GM12878 (cell line): Measurements from ENCODE around the gene HDAC5. TPM values are rescaled to one million over a fixed set of nuclear protein-coding genes. Genes with fewer than 3 reads are reported as not detected.
A peak's percentile ranks its signal among the peaks of the same experiment; 100 is the strongest.

Experiments used
- ATAC-seq: fragments of 200-7000 bp; cut with Tn5 transposase; 3 replicates; pipeline ENCODE4 v1.9.1; 2020; ENCODE audit warnings: mild to moderate bottlenecking, moderate library complexity
- BruUV-seq: library from RNA; stranded (reverse); fragments of 400-500 nt; replicated peaks from 2 replicates; lab custom pipeline; 2021; lab: Mats Ljungman, UMichigan
- CTCF ChIA-PET: fragments of 300-600 bp; sonication (Branson Sonifier 250); formaldehyde crosslinking; extraction: SDS; loops from one replicate; lab custom pipeline; 2021; ENCODE audit warnings: inconsistent platforms; lab: Yijun Ruan, JAX
- POLR2A ChIA-PET: fragments of 350-600 bp; formaldehyde crosslinking; extraction: SDS; loops from one replicate; lab custom pipeline; 2021; ENCODE audit warnings: inconsistent platforms; lab: Charles Lee
- RAD21 ChIA-PET: fragments of 300-600 bp; sonication (Branson Sonifier 250); formaldehyde crosslinking; loops from one replicate; lab custom pipeline; 2023; ENCODE audit warnings: antibody characterized with exemption; ENCODE audit not compliant: unreplicated experiment; lab: Charles Lee
- SMC1A ChIA-PET: fragments of 300-600 bp; sonication (Branson Sonifier 250); formaldehyde crosslinking; loops from one replicate; lab custom pipeline; 2023; ENCODE audit not compliant: unreplicated experiment, uncharacterized antibody; lab: Charles Lee
- DNase-seq: peaks from one replicate; pipeline ENCODE4 v3.0.0-alpha.2; 2011; ENCODE audit warnings: low read depth, low spot score
- FAIRE-seq: peaks from 3 replicates; lab custom pipeline; 2011; peaks lifted over from hg19 to GRCh38; lab: Jason Lieb, UNC
- H2AFZ ChIP-seq: 2 replicates; pipeline ENCODE4 v1.6.0; 2011; ENCODE audit warnings: low read depth, low read length, control low read depth; ENCODE audit not compliant: control insufficient read depth
- H3K27ac ChIP-seq: 2 replicates; pipeline ENCODE4 v1.5.1; 2011; ENCODE audit warnings: control low read depth; ENCODE audit not compliant: control insufficient read depth, insufficient read depth
- H3K27me3 ChIP-seq, 2 experiments: replicated peaks in 1 of 2; 2 replicates each; pipeline versions ENCODE4 v1.6.0 to v1.6.1; 2011; ENCODE audit warnings: low read length in 1 of 2; ENCODE audit not compliant: control insufficient read depth in 2 of 2, insufficient read depth in 2 of 2
- H3K36me3 ChIP-seq, 2 experiments: 2 replicates each; pipeline ENCODE4 v1.5.1; 2011; ENCODE audit warnings: low read length in 1 of 2; ENCODE audit not compliant: control insufficient read depth in 2 of 2, insufficient read depth in 2 of 2
- H3K4me1 ChIP-seq: 2 replicates; pipeline ENCODE4 v1.6.1; 2011; ENCODE audit warnings: mild to moderate bottlenecking, low read length, moderate library complexity, mixed read lengths; ENCODE audit not compliant: control insufficient read depth, insufficient read depth
- H3K4me2 ChIP-seq: 2 replicates; pipeline ENCODE4 v1.6.0; 2011; ENCODE audit warnings: control low read depth; ENCODE audit not compliant: control insufficient read depth, insufficient read depth
- H3K4me3 ChIP-seq: fragments of 200-600 bp; sonication (generic); 2 replicates; pipeline ENCODE4 v1.5.1; 2016
- H3K79me2 ChIP-seq: 2 replicates; pipeline ENCODE4 v1.6.0; 2011; ENCODE audit warnings: low read length; ENCODE audit not compliant: control insufficient read depth, insufficient read depth
- H3K9ac ChIP-seq: 2 replicates; pipeline ENCODE4 v1.8.0; 2011; ENCODE audit warnings: low read length, control low read depth, mixed read lengths; ENCODE audit not compliant: control insufficient read depth, insufficient read depth
- H3K9me3 ChIP-seq: replicated peaks from 3 replicates; pipeline ENCODE4 v1.5.1; 2011; ENCODE audit warnings: mild to moderate bottlenecking, low read length; ENCODE audit not compliant: control insufficient read depth, insufficient read depth
- H4K20me1 ChIP-seq: 2 replicates; pipeline ENCODE4 v1.6.0; 2011; ENCODE audit not compliant: control insufficient read depth, insufficient read depth
- CBFB ChIP-seq: IDR thresholded peaks from 2 replicates; pipeline ENCODE4 v1.6.1; 2016; ENCODE audit warnings: antibody characterized with exemption, low read depth
- CHD1 ChIP-seq: IDR thresholded peaks from 2 replicates; pipeline ENCODE4 v1.6.1; 2012; ENCODE audit warnings: low read depth, low read length, improper control_type of control experiment
- DPF2 ChIP-seq: fragments of 450-650 bp; IDR thresholded peaks from 2 replicates; pipeline ENCODE4 v1.6.1; 2017; ENCODE audit warnings: mild to moderate bottlenecking
- EED ChIP-seq: sonication (generic); IDR thresholded peaks from 2 replicates; pipeline ENCODE4 v1.6.1; 2016; ENCODE audit warnings: antibody characterized with exemption, low read depth
- HDAC2 ChIP-seq: fragments of 200-600 bp; sonication (generic); IDR thresholded peaks from 2 replicates; pipeline ENCODE4 v1.6.1; 2017
- IRF4 ChIP-seq: IDR thresholded peaks from 2 replicates; pipeline ENCODE4 v1.6.1; 2011; ENCODE audit warnings: low read depth, low read length
- KDM1A ChIP-seq: fragments of 200-600 bp; sonication (generic); IDR thresholded peaks from 2 replicates; pipeline ENCODE4 v1.6.1; 2016; ENCODE audit warnings: borderline replicate concordance
- MEF2B ChIP-seq: fragments of 450-650 bp; IDR thresholded peaks from 2 replicates; pipeline ENCODE4 v1.6.1; 2018; ENCODE audit warnings: mild to moderate bottlenecking, moderate library complexity; ENCODE audit not compliant: partially characterized antibody, poor library complexity, severe bottlenecking
- RAD21 ChIP-seq: IDR thresholded peaks from 2 replicates; pipeline ENCODE4 v1.6.1; 2011; ENCODE audit warnings: mild to moderate bottlenecking, low read depth, low read length, moderate library complexity; ENCODE audit not compliant: insufficient read depth
- STAT3 ChIP-seq: IDR thresholded peaks from 2 replicates; pipeline ENCODE4 v1.6.1; 2011; ENCODE audit warnings: low read depth, low read length, improper control_type of control experiment
- WGBS: methylation state at CpG from one replicate; pipeline ENCODE4 v1.1.6; 2016; ENCODE audit warnings: low lambda C conversion rate; ENCODE audit not compliant: insufficient replicate concordance, insufficient coverage; ENCODE audit errors: missing lambda C conversion rate; 5-methylcytosine and 5-hydroxymethylcytosine counted together
- in situ Hi-C: fragments of 300-500 bp; cut with MboI; formaldehyde crosslinking; loops from 9 replicates; pipeline ENCODE4 v1.14.3; 2018; ENCODE audit warnings: mixed read lengths
- intact Hi-C: fragments of 100-400 bp; cut with micrococcal nuclease; formaldehyde crosslinking; loops from one replicate; pipeline ENCODE4 v1.14.2; 2022; ENCODE audit not compliant: unreplicated experiment
- polyA plus RNA-seq, 11 experiments: library from polyadenylated mRNA; depleted of rRNA in 4 of 11; unstranded in 6 of 11; stranded (reverse) in 5 of 11; fragments of >200 nt; fragmentation: Nextera tagmentation in 4 of 11; fragmentation: Illumina TruSeq in 1 of 11; extraction: Ambion mirVana in 4 of 11; extraction: Trizol in 1 of 11; gene quantifications; 1 replicate in 1 of 11; 2 replicates in 10 of 11; pipeline versions ENCODE4 v1.2.1 to v1.2.3, GENCODE V29; 2011 to 2016; ENCODE audit warnings: inconsistent platforms in 2 of 11, missing spikeins in 2 of 11, low read depth in 1 of 11
- total RNA-seq, 4 experiments: library from RNA; depleted of rRNA in 3 of 4; stranded (reverse); fragments of >200 nt in 3 of 4; fragmentation: Illumina TruSeq in 1 of 4; extraction: Trizol in 1 of 4; gene quantifications; 2 replicates each; pipeline versions ENCODE4 v1.2.1 to v1.2.3, GENCODE V29; 2013 to 2021
- TF ChIP-seq, protein P1 (sequence below): IDR thresholded peaks from 2 replicates; pipeline ENCODE4 v1.6.1; 2011; ENCODE audit warnings: low read depth, low read length, improper control_type of control experiment, borderline replicate concordance
- TF ChIP-seq, protein P2 (sequence below): IDR thresholded peaks from 2 replicates; pipeline ENCODE4 v1.6.1; 2011; ENCODE audit warnings: low read depth, mild to moderate bottlenecking, low read length, moderate library complexity, borderline replicate concordance; ENCODE audit errors: extremely low read depth
- TF ChIP-seq, protein P3 (sequence below): fragments of 450-650 bp; IDR thresholded peaks from 2 replicates; pipeline ENCODE4 v1.6.1; 2017; ENCODE audit warnings: mild to moderate bottlenecking, moderate library complexity
- TF ChIP-seq, protein P4 (sequence below): fragments of 450-650 bp; IDR thresholded peaks from 2 replicates; pipeline ENCODE4 v1.6.1; 2017; ENCODE audit warnings: mild to moderate bottlenecking
- TF ChIP-seq, protein P5 (sequence below): IDR thresholded peaks from 2 replicates; pipeline ENCODE4 v1.6.1; 2012; ENCODE audit warnings: low read depth, low read length, improper control_type of control experiment

The HDAC5 gene
- total and polyA plus RNA-seq, 10 of the 15 experiments (the other 5 are each of a cell fraction or from before 2014, with no cell fraction given): 1.1 to 58.0 (median 27.3) TPM

DNA sequence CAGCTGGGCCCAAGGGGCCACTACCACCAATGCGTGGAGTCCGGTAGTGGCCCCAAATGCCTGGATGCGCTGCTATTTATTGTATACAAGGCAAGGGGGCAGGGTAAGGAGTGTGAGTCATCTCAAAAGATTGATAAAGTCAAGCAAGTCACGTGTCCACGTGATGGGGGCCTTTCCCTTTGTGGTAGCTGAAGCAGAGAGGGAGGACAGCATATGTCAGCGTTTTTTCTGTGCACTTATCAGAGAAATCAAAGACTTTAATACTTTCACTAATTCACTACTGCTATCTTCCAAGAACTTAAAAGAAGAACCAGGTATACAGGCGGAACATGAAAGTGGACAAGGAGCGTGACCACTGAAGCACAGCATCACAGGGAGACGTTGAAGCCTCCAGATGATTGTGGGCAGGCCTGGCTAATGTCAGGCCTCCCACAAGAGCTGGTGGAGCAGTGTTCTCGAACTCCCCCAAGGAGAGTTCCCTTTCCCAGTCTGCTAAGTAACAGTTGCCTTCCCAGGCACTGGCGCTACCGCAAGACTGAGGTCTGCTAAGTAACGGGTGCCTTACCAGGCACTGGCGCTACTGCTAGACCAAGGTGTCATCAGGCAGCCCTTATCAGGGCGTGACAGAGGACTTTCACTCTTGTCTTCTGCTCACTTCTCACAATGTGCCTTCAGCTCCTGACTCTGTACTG is 36.2 kb upstream of the HDAC5 start:
- Histone ChIP-seq H3K27ac (peak overlapping the region; percentile 33; the same call in 1 of the 2 replicates), H3K36me3 (peaks cover 5 to 23% of the 10 kb centered on the region in 2 experiments; a peak in 3 of 4 replicates), H3K9ac (no peak overlapping the region), H3K9me3 (no peaks in the 10 kb centered on the region), H3K4me1 (peaks cover 8% of the 10 kb centered on the region; the same call in 1 of the 2 replicates), H3K27me3 (no peaks in the 10 kb centered on the region), H4K20me1 (no peaks in the 10 kb centered on the region), H3K4me3 (no peak overlapping the region), H3K4me2 (no peak overlapping the region), H2AFZ (no peak overlapping the region; the same call in 1 of the 2 replicates), H3K79me2 (no peaks in the 10 kb centered on the region)
- BruUV-seq: no TSS peak
- SMC1A ChIA-PET: interaction anchor here (0.8 kb wide), 1 partner anchor 105 kb away, joined by 3 read pairs; no protein-coding TSS in a partner anchor
- ATAC-seq (peak; percentile 77), FAIRE-seq (no peak), DNase-seq (no peak)
- RAD21 ChIA-PET: no interaction called here
- intact Hi-C loops: no loop called here
- CTCF ChIA-PET: interaction anchor here (1.2 to 2.4 kb wide), 3 partner anchors 9 to 36 kb away, joined by 3 to 8 read pairs (median 8); partner anchors contain the start of gene HDAC5
- 71% methylated on average over 15 of the region's 15 CpGs for WGBS
- POLR2A ChIA-PET: interaction anchor here (1.6 kb wide), 1 partner anchor 25 kb away, joined by 4 read pairs; no protein-coding TSS in a partner anchor
- in situ Hi-C loops: no loop called here
- TF ChIP-seq, protein P1, sequence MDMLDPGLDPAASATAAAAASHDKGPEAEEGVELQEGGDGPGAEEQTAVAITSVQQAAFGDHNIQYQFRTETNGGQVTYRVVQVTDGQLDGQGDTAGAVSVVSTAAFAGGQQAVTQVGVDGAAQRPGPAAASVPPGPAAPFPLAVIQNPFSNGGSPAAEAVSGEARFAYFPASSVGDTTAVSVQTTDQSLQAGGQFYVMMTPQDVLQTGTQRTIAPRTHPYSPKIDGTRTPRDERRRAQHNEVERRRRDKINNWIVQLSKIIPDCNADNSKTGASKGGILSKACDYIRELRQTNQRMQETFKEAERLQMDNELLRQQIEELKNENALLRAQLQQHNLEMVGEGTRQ: peak; percentile 50; the same call in 1 of the 2 replicates
- TF ChIP-seq RAD21: no peak
- TF ChIP-seq KDM1A: no peak
- TF ChIP-seq, protein P2, sequence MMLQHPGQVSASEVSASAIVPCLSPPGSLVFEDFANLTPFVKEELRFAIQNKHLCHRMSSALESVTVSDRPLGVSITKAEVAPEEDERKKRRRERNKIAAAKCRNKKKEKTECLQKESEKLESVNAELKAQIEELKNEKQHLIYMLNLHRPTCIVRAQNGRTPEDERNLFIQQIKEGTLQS: peak; percentile 43; the same call in 1 of the 2 replicates
- no peak for TF ChIP-seq MEF2B
- TF ChIP-seq STAT3: no peak
- TF ChIP-seq, protein P3, sequence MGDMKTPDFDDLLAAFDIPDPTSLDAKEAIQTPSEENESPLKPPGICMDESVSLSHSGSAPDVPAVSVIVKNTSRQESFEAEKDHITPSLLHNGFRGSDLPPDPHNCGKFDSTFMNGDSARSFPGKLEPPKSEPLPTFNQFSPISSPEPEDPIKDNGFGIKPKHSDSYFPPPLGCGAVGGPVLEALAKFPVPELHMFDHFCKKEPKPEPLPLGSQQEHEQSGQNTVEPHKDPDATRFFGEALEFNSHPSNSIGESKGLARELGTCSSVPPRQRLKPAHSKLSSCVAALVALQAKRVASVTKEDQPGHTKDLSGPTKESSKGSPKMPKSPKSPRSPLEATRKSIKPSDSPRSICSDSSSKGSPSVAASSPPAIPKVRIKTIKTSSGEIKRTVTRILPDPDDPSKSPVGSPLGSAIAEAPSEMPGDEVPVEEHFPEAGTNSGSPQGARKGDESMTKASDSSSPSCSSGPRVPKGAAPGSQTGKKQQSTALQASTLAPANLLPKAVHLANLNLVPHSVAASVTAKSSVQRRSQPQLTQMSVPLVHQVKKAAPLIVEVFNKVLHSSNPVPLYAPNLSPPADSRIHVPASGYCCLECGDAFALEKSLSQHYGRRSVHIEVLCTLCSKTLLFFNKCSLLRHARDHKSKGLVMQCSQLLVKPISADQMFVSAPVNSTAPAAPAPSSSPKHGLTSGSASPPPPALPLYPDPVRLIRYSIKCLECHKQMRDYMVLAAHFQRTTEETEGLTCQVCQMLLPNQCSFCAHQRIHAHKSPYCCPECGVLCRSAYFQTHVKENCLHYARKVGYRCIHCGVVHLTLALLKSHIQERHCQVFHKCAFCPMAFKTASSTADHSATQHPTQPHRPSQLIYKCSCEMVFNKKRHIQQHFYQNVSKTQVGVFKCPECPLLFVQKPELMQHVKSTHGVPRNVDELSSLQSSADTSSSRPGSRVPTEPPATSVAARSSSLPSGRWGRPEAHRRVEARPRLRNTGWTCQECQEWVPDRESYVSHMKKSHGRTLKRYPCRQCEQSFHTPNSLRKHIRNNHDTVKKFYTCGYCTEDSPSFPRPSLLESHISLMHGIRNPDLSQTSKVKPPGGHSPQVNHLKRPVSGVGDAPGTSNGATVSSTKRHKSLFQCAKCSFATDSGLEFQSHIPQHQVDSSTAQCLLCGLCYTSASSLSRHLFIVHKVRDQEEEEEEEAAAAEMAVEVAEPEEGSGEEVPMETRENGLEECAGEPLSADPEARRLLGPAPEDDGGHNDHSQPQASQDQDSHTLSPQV: no peak
- 0 out of 2 replicates have a peak, but pooled peaks have one; percentile 38 for TF ChIP-seq CBFB
- TF ChIP-seq EED: no peak
- TF ChIP-seq CHD1: no peak
- TF ChIP-seq HDAC2: no peak
- TF ChIP-seq IRF4: 0 out of 2 replicates have a peak, but pooled peaks have one; percentile 23
- TF ChIP-seq, protein P4, sequence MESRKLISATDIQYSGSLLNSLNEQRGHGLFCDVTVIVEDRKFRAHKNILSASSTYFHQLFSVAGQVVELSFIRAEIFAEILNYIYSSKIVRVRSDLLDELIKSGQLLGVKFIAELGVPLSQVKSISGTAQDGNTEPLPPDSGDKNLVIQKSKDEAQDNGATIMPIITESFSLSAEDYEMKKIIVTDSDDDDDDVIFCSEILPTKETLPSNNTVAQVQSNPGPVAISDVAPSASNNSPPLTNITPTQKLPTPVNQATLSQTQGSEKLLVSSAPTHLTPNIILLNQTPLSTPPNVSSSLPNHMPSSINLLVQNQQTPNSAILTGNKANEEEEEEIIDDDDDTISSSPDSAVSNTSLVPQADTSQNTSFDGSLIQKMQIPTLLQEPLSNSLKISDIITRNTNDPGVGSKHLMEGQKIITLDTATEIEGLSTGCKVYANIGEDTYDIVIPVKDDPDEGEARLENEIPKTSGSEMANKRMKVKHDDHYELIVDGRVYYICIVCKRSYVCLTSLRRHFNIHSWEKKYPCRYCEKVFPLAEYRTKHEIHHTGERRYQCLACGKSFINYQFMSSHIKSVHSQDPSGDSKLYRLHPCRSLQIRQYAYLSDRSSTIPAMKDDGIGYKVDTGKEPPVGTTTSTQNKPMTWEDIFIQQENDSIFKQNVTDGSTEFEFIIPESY: peak; percentile 95
- no peak for TF ChIP-seq DPF2
- TF ChIP-seq, protein P5, sequence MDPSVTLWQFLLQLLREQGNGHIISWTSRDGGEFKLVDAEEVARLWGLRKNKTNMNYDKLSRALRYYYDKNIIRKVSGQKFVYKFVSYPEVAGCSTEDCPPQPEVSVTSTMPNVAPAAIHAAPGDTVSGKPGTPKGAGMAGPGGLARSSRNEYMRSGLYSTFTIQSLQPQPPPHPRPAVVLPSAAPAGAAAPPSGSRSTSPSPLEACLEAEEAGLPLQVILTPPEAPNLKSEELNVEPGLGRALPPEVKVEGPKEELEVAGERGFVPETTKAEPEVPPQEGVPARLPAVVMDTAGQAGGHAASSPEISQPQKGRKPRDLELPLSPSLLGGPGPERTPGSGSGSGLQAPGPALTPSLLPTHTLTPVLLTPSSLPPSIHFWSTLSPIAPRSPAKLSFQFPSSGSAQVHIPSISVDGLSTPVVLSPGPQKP: no peak
